Anterior cingulate cortex (tissue), 58 donors: ENCODE data around the gene DQX1.

Experiments
- DNase-seq, 58 donors: peaks; one replicate each; lab custom pipeline; 2025; lab: John Stamatoyannopoulos, UW

DQX1 gene

GRCh38 chr2:74513605-74514367 lies 12.2 kb downstream of the DQX1 start:
- DNase-seq = no peak

- no peak for DNase-seq
Measured at GRCh38 chr2:74512744-74513604, 13.1 kb downstream of the DQX1 start.

- no peak for DNase-seq
Measured at GRCh38 chr2:74511104-74511989, 14.7 kb downstream of the DQX1 start.

- no peak for DNase-seq
Measured at GRCh38 chr2:74510272-74510671, 15.8 kb downstream of the DQX1 start.

- DNase-seq = peak in 20 of 58 donors; percentile 5 to 69 (median 34)
Measured at GRCh38 chr2:74507926-74508520, 18.0 kb downstream of the DQX1 start.

GRCh38 chr2:74507145-74507925 lies 18.7 kb downstream of the DQX1 start, which contains the start of gene PCGF1:
Gene PCGF1 (minus strand): TSS chr2:74507695. CDS start chr2:74507668, 27 bp downstream.
- peak; percentile 79 to 98 (median 94) for DNase-seq

- DNase-seq = no peak
Measured at GRCh38 chr2:74505448-74506246, 20.4 kb downstream of the DQX1 start.

- DNase-seq = no peak
Measured at GRCh38 chr2:74504591-74504990, 21.4 kb downstream of the DQX1 start.

- no peak for DNase-seq
Measured at GRCh38 chr2:74503506-74504475, 22.2 kb downstream of the DQX1 start.

GRCh38 chr2:74502720-74503505 lies 23.1 kb downstream of the DQX1 start:
- peak in 1 of 58 donors; percentile 11 for DNase-seq

- DNase-seq = no peak
Measured at GRCh38 chr2:74502147-74502719, 23.8 kb downstream of the DQX1 start.

GRCh38 chr2:74501335-74502071 lies 24.5 kb downstream of the DQX1 start:
- no peak for DNase-seq

- DNase-seq = no peak
Measured at GRCh38 chr2:74500578-74500946, 25.5 kb downstream of the DQX1 start.

- no peak for DNase-seq
Measured at GRCh38 chr2:74499940-74500577, 26.0 kb downstream of the DQX1 start.
